SK-N-SH (cell line): ENCODE data around the gene RBM20. TPM values are rescaled to one million over a fixed set of nuclear protein-coding genes. Genes with fewer than 3 reads are reported as not detected.

Experiments
- CTCF ChIA-PET: fragments of 300-600, 350-600 bp; formaldehyde crosslinking; extraction: SDS; loops from one replicate; lab custom pipeline; 2021; lab: Yijun Ruan, JAX
- POLR2A ChIA-PET: fragments of 350-600 bp; sonication (Branson Sonifier 250); formaldehyde crosslinking; extraction: SDS; loops from one replicate; lab custom pipeline; 2020; ENCODE audit warnings: antibody characterized with exemption, inconsistent platforms; lab: Yijun Ruan, JAX
- DNase-seq: peaks from one replicate; pipeline ENCODE4 v3.0.0; 2012
- H2AFZ ChIP-seq: fragments of 200-600 bp; sonication (generic); 2 replicates; pipeline ENCODE4 v1.8.1; 2016; ENCODE audit warnings: antibody characterized with exemption, mild to moderate bottlenecking, low read depth
- H3F3A ChIP-seq: fragments of 200-600 bp; sonication (generic); replicated peaks from 2 replicates; pipeline ENCODE3; 2016; ENCODE audit warnings: antibody characterized with exemption, mild to moderate bottlenecking; ENCODE audit not compliant: insufficient read depth
- H3K27ac ChIP-seq, 2 experiments: fragments of 200-500 bp in 1 of 2; fragments of 200-600 bp in 1 of 2; sonication (Bioruptor generic) in 1 of 2; sonication (generic), shearing (Covaris generic) in 1 of 2; 2 replicates each; pipeline versions ENCODE4 v1.5.1 to v1.6.1; 2014 to 2016; ENCODE audit warnings: low read depth in 2 of 2, inconsistent platforms in 1 of 2, low read length in 1 of 2, mild to moderate bottlenecking in 1 of 2, mixed read lengths in 1 of 2
- H3K27me3 ChIP-seq: fragments of 200-600 bp; sonication (generic), shearing (Covaris generic); 2 replicates; pipeline ENCODE4 v1.6.1; 2016; ENCODE audit warnings: mixed run types; ENCODE audit not compliant: insufficient read depth
- H3K36me3 ChIP-seq, 2 experiments: fragments of 200-500 bp in 1 of 2; fragments of 200-600 bp in 1 of 2; sonication (Bioruptor generic) in 1 of 2; sonication (generic) in 1 of 2; replicated peaks in 1 of 2; 2 replicates each; pipeline versions ENCODE3 to v1.5.1; 2014 to 2016; ENCODE audit warnings: low read length in 1 of 2, mild to moderate bottlenecking in 1 of 2; ENCODE audit not compliant: insufficient read depth in 2 of 2, control insufficient read depth in 1 of 2
- H3K4me1 ChIP-seq, 2 experiments: fragments of 200-500 bp in 1 of 2; fragments of 200-600 bp in 1 of 2; sonication (Bioruptor generic) in 1 of 2; sonication (generic), shearing (Covaris generic) in 1 of 2; 2 replicates each; pipeline versions ENCODE4 v1.5.1 to v1.6.1; 2014 to 2016; ENCODE audit warnings: low read depth in 1 of 2, low read length in 1 of 2, mixed run types in 1 of 2; ENCODE audit not compliant: insufficient read depth in 2 of 2, control insufficient read depth in 1 of 2
- H3K4me2 ChIP-seq: fragments of 200-600 bp; sonication (generic), shearing (Covaris generic); 2 replicates; pipeline ENCODE4 v1.6.1; 2017; ENCODE audit warnings: mixed run types
- H3K4me3 ChIP-seq, 2 experiments: fragments of 200-500 bp in 1 of 2; fragments of 200-600 bp in 1 of 2; sonication (Bioruptor generic) in 1 of 2; sonication (generic), shearing (Covaris generic) in 1 of 2; 2 replicates each; pipeline versions ENCODE4 v1.5.1 to v1.8.1; 2014 to 2016; ENCODE audit warnings: low read depth in 2 of 2, inconsistent platforms in 1 of 2, low read length in 1 of 2, mild to moderate bottlenecking in 1 of 2, mixed read lengths in 1 of 2, moderate library complexity in 1 of 2
- H3K79me2 ChIP-seq: fragments of 200-600 bp; sonication (generic); 2 replicates; pipeline ENCODE4 v1.8.1; 2017; ENCODE audit warnings: mild to moderate bottlenecking; ENCODE audit not compliant: insufficient read depth
- H3K9ac ChIP-seq: fragments of 200-600 bp; sonication (generic); 2 replicates; pipeline ENCODE4 v1.6.1; 2017; ENCODE audit warnings: mixed run types
- H3K9me2 ChIP-seq: fragments of 200-600 bp; sonication (generic); 2 replicates; pipeline ENCODE4 v1.6.1; 2017; ENCODE audit warnings: mixed run types
- H3K9me3 ChIP-seq: fragments of 200-600 bp; sonication (generic); 2 replicates; pipeline ENCODE4 v1.6.1; 2017; ENCODE audit warnings: mixed run types, mild to moderate bottlenecking, moderate library complexity
- H4K20me1 ChIP-seq: fragments of 200-600 bp; sonication (generic); 2 replicates; pipeline ENCODE4 v1.6.1; 2017; ENCODE audit warnings: mild to moderate bottlenecking, mixed run types; ENCODE audit not compliant: insufficient read depth
- CHD2 ChIP-seq: fragments of 150-350 bp; IDR thresholded peaks from 2 replicates; pipeline ENCODE4 v1.6.1; 2018; ENCODE audit warnings: low read length; ENCODE audit not compliant: partially characterized antibody
- ELF1 ChIP-seq: IDR thresholded peaks from 2 replicates; pipeline ENCODE4 v1.4.0; 2012
- EP300 ChIP-seq, 2 experiments: IDR thresholded peaks; 2 replicates each; pipeline versions ENCODE4 v1.4.0 to v1.6.1; 2012; ENCODE audit warnings: borderline replicate concordance in 1 of 2, low read depth in 1 of 2, low read length in 1 of 2
- FOSL2 ChIP-seq: IDR thresholded peaks from 2 replicates; pipeline ENCODE4 v1.4.0; 2012; ENCODE audit warnings: low read depth, mild to moderate bottlenecking, moderate library complexity, borderline replicate concordance
- FOXJ3 ChIP-seq: sonication (generic); formaldehyde crosslinking; IDR thresholded peaks from 2 replicates; pipeline ENCODE4 v1.5.1; 2020; ENCODE audit warnings: mild to moderate bottlenecking, missing genetic modification reagents
- FOXM1 ChIP-seq: IDR thresholded peaks from 2 replicates; pipeline ENCODE4 v1.4.0; 2012; ENCODE audit warnings: low read depth, mild to moderate bottlenecking
- GABPA ChIP-seq: IDR thresholded peaks from 2 replicates; pipeline ENCODE4 v1.4.0; 2012; ENCODE audit warnings: low read depth, mild to moderate bottlenecking
- GATA2 ChIP-seq: sonication (generic); formaldehyde crosslinking; IDR thresholded peaks from 2 replicates; pipeline ENCODE4 v1.5.0; 2020; ENCODE audit warnings: mild to moderate bottlenecking, missing genetic modification reagents
- JUND ChIP-seq: IDR thresholded peaks from 2 replicates; pipeline ENCODE4 v1.4.0; 2012
- MXI1 ChIP-seq: IDR thresholded peaks from 2 replicates; pipeline ENCODE4 v1.6.1; 2012; ENCODE audit warnings: mild to moderate bottlenecking, low read depth, low read length, improper control_type of control experiment
- POLR2AphosphoS5 ChIP-seq: IDR thresholded peaks from 2 replicates; pipeline ENCODE4 v1.6.1; 2012; ENCODE audit warnings: low read depth, low read length
- REST ChIP-seq: IDR thresholded peaks from 2 replicates; pipeline ENCODE4 v1.6.1; 2012; ENCODE audit warnings: mild to moderate bottlenecking, low read depth, low read length, moderate library complexity
- RXRA ChIP-seq: IDR thresholded peaks from 2 replicates; pipeline ENCODE4 v1.4.0; 2012; ENCODE audit warnings: low read depth, mild to moderate bottlenecking, borderline replicate concordance
- SIN3A ChIP-seq: IDR thresholded peaks from 2 replicates; pipeline ENCODE4 v1.6.1; 2012; ENCODE audit warnings: low read depth, mild to moderate bottlenecking, low read length, moderate library complexity, borderline replicate concordance
- SMC3 ChIP-seq: IDR thresholded peaks from 2 replicates; pipeline ENCODE4 v1.6.1; 2012; ENCODE audit warnings: low read depth, low read length, improper control_type of control experiment
- TAF1 ChIP-seq: IDR thresholded peaks from 2 replicates; pipeline ENCODE4 v1.6.1; 2012; ENCODE audit warnings: low read depth, mild to moderate bottlenecking, low read length, moderate library complexity, borderline replicate concordance
- TEAD4 ChIP-seq: IDR thresholded peaks from 2 replicates; pipeline ENCODE4 v1.4.0; 2012; ENCODE audit warnings: mild to moderate bottlenecking, borderline replicate concordance; ENCODE audit not compliant: insufficient read depth
- USF1 ChIP-seq: IDR thresholded peaks from 2 replicates; pipeline ENCODE4 v1.4.0; 2012; ENCODE audit warnings: low read depth, borderline replicate concordance
- YY1 ChIP-seq: IDR thresholded peaks from 2 replicates; pipeline ENCODE4 v1.4.0; 2012; ENCODE audit warnings: low read depth, mild to moderate bottlenecking
- ZBTB33 ChIP-seq: IDR thresholded peaks from 2 replicates; pipeline ENCODE4 v1.4.0; 2012; ENCODE audit warnings: low read depth, borderline replicate concordance
- WGBS: methylation state at CpG from one replicate; pipeline ENCODE4 v1.1.6; 2017; ENCODE audit warnings: low lambda C conversion rate; 5-methylcytosine and 5-hydroxymethylcytosine counted together
- polyA plus RNA-seq, 3 experiments: library from polyadenylated mRNA; depleted of rRNA; stranded (reverse); fragments of >200 nt; gene quantifications; 2 replicates each; pipeline ENCODE4 v1.2.3, GENCODE V29; 2012

RBM20 gene
- polyA plus RNA-seq, 1 of the 3 experiments (the other 2 are of a cell fraction) = 0.64 TPM

- Histone ChIP-seq H3K9me3 (no peaks in the 10 kb centered on the region), H3F3A (no peaks in the 10 kb centered on the region), H3K79me2 (no peaks in the 10 kb centered on the region), H3K4me2 (no peak overlapping the region), H3K4me3 (no peak overlapping the region), H4K20me1 (no peaks in the 10 kb centered on the region), H3K4me1 (peaks cover 0 to 25% of the 10 kb centered on the region in 2 experiments; a peak in 2 of 4 replicates), H3K9ac (no peak overlapping the region), H2AFZ (no peak overlapping the region), H3K27ac (no peak overlapping the region; a peak in 1 of 4 replicates), H3K9me2 (no peaks in the 10 kb centered on the region), H3K36me3 (no peaks in the 10 kb centered on the region), H3K27me3 (no peaks in the 10 kb centered on the region)
- CTCF ChIA-PET = interaction anchor here (1.3 kb wide), 1 partner anchor 118 kb away, joined by 4 read pairs; no protein-coding TSS in a partner anchor
- WGBS = 84% methylated on average over 6 of the region's 6 CpGs
- TF ChIP-seq TAF1 (no peak), SMC3 (no peak), FOSL2 (no peak), FOXM1 (no peak), EP300 (IDR thresholded peaks at IDR 0.05; ENCODE audit: borderline replicate concordance in 1 of 2, low read depth in 1 of 2, low read length in 1 of 2) (no peak), REST (no peak), YY1 (no peak), ZBTB33 (no peak), USF1 (no peak), RXRA (no peak), POLR2AphosphoS5 (no peak), CHD2 (no peak), ELF1 (no peak), SIN3A (no peak), JUND (no peak), FOXJ3 (no peak), GATA2 (CRISPR knock-in tag) (no peak), MXI1 (no peak), GABPA (no peak), TEAD4 (no peak)
- POLR2A ChIA-PET = no interaction called here
- no peak for DNase-seq
These were observed 220.6 kb downstream of the RBM20 start for GRCh38 chr10:110864662-110865140.
